Erythroblast (primary cell): ENCODE results near the gene ATG9A.
A peak's percentile ranks its signal among the peaks of the same experiment; 100 is the strongest.

Source experiments
- DNase-seq, 2 experiments: peaks; one replicate each; lab custom pipeline; 2025; lab: John Stamatoyannopoulos, UW
- GATA1 ChIP-seq: IDR thresholded peaks from 2 replicates; pipeline ENCODE4 v1.6.1; 2011; ENCODE audit warnings: low read depth, mild to moderate bottlenecking, control low read depth, low read length, moderate library complexity
- POLR2A ChIP-seq: IDR thresholded peaks from 2 replicates; pipeline ENCODE4 v1.6.1; 2011; ENCODE audit warnings: mild to moderate bottlenecking, low read length

ATG9A gene

DNA sequence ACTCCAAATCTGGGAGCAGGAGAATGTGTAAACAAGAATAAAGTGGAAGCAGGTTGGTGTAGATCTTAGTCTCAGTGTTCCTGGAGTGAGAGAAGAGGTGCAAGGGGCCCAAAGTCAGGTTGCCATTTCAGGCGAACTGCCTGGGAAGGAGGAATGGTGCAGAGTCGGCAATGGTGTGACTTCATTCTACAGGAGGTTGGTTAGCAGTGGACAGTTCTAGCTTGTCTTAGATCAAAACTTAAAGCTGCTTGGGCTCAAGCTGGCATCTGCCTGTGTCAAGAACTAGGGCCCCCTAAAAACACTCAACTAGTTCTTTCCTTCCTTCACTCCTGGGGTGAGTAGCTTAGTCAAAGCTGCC, 19.4 kb upstream of the ATG9A start:
- TF ChIP-seq POLR2A (no peak), GATA1 (no peak)
- no peak for DNase-seq

DNA sequence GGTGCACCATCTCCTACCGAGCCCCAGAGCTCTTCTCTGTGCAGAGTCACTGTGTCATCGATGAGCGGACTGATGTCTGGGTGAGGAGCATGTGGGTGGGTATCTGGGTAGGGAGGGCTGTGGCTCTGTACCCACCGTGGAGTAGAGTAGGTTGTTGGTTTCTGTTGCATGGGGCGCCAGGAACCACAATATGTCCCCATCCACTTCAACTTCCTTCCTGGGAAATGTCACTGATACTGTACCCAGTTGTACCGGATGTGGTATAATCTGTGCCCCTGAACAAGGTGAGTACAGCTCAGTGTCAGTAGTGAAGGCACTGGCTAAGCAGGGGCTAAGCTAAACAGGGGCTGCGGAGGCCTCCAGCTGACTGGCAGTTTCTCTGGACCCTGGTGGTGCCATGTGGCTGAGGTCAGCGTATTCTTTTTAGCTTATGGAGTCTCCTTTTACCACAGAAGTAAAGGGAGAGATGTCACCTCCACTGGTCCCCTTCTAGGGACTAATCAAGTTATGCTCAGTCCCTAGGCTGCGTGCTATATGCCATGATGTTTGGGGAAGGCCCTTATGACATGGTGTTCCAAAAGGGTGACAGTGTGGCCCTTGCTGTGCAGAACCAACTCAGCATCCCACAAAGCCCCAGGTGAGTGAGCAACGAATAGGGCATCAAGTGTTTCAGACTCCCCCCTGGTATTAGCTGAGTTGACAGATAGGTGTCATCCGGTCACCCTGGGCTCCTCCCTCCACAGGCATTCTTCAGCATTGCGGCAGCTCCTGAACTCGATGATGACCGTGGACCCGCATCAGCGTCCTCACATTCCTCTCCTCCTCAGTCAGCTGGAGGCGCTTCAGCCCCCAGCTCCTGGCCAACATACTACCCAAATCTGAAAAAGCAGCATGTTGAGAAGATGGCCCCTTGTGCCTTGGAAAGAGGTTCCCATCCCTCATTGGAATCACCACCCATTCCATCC, 18.5 kb upstream of the ATG9A start:
- TF ChIP-seq POLR2A (no peak), GATA1 (no peak)
- no peak for DNase-seq

DNA sequence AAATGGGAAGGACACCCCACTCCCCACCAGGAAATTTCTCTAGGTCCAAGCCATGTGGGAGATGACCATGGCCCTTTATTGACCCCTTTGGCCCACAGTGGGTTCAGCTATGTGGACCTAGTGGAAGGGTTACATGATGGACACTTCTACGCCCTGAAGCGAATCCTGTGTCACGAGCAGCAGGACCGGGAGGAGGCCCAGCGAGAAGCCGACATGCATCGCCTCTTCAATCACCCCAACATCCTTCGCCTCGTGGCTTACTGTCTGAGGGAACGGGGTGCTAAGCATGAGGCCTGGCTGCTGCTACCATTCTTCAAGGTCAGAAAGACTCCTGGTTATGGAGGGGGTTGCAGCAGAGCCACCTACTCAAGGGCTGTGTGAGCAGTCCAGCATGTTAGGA, 17.1 kb upstream of the ATG9A start:
- DNase-seq = no peak
- TF ChIP-seq POLR2A = no peak
- no peak for TF ChIP-seq GATA1

DNA sequence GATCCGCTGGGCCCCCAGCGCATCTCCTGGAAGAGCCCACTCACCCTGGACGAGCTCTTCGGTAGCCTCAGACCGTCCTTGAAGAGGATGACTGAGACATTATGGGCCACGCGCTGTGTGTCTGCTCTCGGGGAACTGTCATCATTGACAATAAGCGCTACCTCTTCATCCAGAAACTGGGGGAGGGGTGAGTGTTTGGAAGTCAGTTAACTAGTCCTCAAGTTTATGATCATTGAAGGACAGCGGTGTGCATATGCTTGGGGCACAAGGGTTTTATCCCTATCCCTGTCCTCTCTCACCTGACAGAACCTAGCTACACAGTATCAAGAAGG, 16.4 kb upstream of the ATG9A start:
- TF ChIP-seq GATA1 = no peak
- TF ChIP-seq POLR2A = no peak
- DNase-seq = peak in 1 of 2 experiments; percentile 57

DNA sequence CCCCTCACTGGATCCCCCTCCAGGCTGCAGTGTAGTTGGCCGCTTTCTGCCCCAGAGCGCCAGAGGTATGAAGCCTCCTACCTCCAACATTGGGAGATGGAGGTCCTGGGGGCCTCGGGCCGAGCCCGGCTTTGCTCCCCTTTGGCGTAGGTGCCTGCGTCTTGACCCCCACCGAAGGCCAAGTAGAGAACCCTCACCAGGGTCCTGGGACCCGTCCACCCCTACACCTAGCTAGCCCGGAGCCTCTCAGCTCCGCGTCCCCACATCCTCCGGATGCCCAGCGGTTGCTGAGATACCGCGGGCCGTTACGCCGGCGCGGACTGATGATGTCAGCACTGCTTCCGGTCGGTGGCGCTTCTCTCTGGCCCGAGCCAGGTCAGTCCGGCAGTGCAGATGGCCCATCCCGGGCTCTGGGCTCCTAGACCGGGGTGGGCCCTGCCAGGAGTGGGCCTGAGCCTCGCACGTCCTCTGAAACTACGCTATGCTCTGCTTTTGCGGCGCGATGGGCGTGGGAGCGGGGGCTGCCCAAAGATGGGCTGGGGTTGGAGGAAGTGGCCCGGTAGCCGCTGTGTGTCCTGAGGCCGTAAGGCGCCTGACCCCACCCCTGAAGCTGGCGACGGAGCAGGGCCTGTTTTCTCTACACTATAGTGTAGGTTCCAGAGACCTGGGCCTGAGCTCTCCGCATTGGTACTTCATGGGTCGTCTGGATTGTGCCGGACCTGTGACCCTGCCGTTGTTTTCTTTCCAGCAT, 15.9 kb upstream of the ATG9A start, which contains the start of the genes GLB1L and STK16:
Gene GLB1L, minus strand, starts transcription at position 297 of the 751 bp plus-strand sequence. CDS start 1,871 bp downstream, outside the sequence.
Gene STK16, plus strand, starts transcription at position 332 of the 751 bp plus-strand sequence. CDS start 521 bp downstream, outside the sequence.
- DNase-seq = peak; percentile 94 to 96
- TF ChIP-seq POLR2A = peak; percentile 90
- TF ChIP-seq GATA1 = no peak

DNA sequence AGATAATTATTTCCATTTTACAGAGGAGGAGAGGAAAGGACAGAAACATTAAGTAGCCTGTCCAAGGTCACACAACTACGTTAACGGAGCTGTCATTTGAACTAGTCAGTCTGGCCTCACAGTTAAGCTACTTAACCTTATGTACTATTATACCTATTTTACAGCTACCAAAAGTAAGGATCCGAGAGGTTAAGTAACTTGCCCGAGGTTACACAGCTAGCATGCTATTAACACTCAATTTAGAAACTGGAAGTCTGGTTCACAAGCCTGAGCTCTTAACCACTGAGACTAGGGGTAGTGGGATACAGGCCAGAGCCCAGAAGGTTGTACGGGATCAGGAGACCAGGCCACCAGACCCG, 15.3 kb upstream of the ATG9A start:
- DNase-seq = no peak

DNA sequence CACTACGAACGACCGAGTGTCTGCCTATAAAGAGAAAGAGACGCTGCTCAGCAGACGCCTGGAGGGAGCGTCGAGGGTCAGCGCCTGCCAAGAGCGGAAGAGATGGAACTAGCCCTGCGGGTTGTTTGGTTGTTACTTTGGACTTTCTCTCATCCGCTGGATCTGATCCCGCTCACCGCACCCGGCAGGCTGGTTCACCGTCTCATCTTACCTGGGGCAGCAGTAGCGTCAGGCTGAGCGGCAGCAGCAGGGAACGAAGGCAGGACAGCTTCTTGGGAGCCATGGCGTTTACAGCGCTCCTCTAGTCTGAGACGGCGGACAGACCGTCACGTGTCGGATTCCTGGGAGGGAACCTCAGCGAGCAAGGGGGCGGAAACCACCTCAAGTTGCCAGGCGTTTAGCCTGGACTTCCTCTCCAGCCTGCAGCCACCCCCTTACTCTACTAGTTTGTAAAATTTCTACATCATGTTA, 13.9 kb upstream of the ATG9A start:
- no peak for DNase-seq
- TF ChIP-seq GATA1 = no peak
- no peak for TF ChIP-seq POLR2A

More for the DNA sequence above, 15.3 kb upstream of the ATG9A start:
- TF ChIP-seq GATA1 (no peak), POLR2A (no peak)

DNA sequence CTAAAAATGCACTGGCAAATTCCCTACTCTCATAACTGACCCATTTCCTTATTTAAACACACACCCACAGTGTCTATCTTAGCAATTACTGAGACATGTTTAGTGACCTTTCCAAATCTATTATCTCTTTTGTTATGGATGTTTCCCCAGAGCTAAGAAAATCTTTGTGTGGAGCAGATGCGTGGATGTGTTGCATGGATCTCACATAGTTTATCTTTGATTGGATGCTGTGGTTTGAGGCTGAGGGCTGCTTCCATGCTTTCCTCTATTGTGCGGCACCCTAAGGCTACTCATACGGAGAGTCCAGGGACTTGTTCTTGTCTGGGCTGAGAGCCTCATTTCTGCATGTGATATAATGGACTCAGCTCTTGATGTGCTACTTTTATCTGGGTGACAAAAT, 4.9 kb upstream of the ATG9A start:
- DNase-seq = no peak
- TF ChIP-seq GATA1 = no peak
- no peak for TF ChIP-seq POLR2A

DNA sequence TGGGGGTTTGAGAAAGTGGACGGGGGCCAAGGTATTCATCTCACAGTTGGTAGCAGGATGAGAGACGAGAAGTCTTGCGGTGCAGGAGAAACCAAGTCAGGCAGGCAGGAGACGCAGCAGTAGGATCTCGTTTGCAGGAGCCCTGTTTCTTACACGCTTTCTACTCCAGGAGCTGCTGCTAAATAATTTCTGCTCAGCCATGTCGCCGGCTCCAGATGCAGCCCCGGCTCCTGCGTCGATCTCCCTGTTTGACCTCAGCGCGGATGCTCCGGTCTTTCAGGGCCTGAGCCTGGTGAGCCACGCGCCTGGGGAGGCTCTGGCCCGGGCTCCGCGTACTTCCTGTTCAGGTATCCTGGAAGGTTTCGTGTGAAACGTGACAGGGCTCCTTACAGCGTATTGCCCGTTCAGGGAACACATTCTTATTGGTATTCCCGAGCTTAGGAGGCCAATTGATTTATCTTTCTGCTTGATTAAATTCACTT, 664 bp upstream of the ATG9A start:
- peak; percentile 71 to 80 for DNase-seq
- TF ChIP-seq POLR2A (peak; percentile 66), GATA1 (no peak)

DNA sequence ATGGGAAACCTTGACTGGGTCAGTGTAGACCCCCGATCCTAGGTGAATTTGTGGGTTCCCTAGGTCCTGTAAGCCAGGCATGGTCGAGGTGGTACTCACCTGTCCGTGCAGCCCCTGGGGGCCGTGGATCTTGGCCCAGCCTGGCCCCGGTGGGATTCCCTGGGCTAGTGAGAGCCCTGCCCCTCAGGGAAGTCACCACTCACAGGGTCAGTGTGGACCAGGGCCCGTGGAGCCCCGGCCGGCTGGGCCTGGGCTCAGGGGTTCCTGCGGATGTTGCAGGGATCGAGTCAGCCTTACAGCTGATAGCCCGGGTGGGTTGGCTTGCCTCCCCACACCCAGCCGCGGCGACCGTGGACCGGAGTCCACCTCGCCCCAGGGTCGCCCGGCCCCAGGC, 528 bp downstream of the ATG9A start:
- TF ChIP-seq GATA1 (no peak), POLR2A (no peak)

DNA sequence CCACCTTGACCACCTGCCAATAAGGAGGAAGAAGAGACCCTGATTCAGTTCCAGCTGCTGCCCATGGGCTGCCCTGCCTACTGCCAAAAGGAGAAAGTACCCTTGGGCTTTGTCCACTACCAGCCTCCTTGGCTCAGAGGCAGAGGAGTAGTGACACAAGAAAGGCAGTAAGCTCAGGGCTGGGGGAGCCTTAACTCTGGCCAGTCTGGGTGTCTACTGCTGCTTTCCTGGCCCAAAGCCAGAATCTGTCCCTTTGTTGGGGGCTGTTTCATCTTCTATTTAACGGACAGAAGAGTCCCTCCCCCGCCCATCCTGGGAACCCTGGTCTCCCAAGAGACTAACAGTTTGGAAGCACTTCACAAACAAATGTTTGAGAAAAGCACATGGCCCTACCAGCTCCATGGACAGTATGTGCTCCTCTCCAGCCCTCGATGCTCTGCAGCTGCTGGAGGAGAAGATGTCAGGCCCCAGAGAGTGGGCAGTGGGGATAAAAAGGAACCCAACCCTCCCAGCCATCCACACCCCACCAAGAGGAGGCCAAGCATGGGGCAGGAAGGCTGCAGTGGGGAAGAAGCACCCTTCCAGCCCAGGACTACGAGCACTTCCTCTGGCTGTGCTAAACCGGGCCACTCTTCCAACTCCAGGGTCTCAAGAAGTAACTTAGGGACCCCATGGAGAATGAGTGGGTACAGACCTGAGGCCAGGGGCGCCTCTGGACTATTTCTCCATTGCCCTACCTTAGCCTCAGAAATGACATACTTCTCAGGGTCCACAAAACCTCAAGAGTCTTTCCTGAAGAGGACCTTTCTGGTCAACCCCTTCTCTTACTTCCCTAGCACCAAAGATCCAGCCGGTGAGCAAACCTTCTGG, 1.2 kb downstream of the ATG9A start:
- TF ChIP-seq POLR2A = no peak
- no peak for TF ChIP-seq GATA1
- peak; percentile 50 to 64 for DNase-seq

More for the DNA sequence above, 528 bp downstream of the ATG9A start:
- DNase-seq = no peak

DNA sequence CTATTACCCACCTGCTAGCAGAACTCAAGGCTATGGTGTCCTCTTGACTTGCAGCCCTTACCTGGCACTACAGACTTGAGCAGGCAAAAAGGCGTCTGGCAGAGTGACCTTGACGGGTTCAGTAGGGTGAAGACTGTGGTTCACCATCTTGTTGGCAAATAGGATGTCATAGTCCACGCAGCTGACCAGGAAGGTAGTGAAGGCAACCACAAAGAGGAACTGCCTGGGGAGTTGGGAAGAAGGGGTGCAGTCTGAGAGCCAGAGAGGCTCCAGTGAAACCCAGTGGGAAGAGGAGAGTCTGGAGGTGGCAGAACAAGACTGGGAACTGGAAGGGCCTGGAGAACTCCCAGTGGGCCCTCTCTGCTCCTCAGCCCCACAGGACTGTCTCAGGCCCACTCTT, 4.1 kb downstream of the ATG9A start:
- TF ChIP-seq POLR2A (no peak), GATA1 (no peak)
- DNase-seq = no peak

DNA sequence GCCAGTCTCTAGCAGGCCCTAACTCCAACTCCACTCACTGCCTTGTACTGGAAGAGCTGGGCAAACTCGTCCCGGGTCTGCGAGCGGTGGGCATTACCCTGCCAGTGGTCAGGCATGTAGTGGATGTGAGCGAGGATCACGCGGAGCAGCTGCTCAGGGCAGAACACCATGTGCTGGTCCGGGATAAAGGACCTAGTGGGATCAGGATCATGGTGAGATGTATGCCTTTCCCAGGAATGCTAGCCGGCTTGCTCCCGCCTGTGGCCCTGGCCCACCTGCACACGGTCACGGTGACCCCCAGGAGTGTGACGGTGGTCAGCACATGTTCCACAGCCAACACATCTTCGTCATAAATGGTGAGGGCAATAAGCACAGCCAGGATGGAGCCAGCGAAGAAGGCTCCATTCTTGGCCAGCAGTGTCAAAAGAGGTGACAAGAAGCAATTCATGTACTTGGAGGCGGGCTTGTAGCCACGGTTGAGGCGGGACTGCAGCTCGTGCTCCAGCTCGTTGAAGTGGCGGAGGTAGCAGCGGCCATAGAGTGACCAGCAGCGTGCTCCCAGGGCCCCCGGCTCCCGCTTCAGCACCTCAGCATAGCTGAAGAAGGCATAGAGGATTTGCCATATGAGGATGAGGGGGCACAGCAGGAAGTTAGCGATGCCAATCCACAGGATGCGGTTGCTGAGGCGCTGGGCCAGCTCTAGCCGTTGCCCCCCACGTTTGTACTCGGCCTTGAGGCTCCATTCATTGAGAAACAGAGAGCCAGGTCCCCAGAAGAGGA, 5.4 kb downstream of the ATG9A start:
- TF ChIP-seq GATA1 (no peak), POLR2A (no peak)

More for the DNA sequence above, 5.4 kb downstream of the ATG9A start:
- DNase-seq = no peak
